Activated CD4-positive, alpha-beta T cell treated with anti-CD3 and anti-CD28 coated beads, Interleukin-2, amount 50 U/mL, for 16 hours (primary cell): ENCODE results near the gene IMPDH2.

Source experiments
- DNase-seq: peaks from one replicate; pipeline ENCODE4 v3.0.0-alpha.2; 2020

IMPDH2 gene

GRCh38 chr3:49005303-49005680, 23.9 kb downstream of the IMPDH2 start:
- DNase-seq = no peak

DNA sequence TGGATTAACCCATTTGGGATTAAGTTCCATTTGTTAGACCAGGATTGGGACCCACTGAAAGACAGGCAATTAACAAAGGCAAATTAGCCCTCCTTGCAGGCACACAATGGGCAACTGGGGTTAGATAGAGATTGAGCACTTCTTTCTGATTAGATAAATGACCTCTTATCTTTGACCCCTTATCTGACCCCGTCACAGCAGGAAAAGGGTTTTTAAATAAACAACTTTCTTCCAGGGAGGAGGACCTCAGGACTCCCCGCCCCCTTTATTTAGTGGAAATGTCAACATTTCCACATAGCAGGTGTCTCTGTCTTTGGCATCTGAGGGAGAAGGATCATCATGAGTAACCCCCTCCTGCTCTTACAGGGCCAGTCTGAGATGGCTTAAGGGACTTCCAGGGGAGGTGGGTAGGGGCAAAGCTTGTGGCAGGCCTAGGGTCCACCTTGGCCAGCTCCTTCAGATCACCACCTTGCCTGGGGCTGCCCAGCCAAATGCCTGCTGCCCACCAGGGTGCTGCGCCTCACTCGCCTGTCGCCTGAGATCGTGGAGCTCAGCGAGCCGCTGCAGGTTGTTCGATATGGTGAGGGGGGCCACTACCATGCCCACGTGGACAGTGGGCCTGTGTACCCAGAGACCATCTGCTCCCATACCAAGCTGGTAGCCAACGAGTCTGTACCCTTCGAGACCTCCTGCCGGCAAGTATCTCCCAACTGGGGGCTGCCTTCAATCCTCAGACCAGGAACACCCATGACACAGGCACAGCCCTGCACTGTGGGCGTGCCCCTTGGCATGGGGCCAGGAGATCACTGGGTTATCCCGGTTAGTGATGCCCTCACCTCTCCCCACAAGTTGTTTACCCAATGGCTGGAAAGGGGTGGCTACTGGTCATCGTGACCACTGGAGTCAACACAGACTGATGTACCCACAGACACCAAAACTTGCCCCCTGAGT, 24.6 kb downstream of the IMPDH2 start:
- DNase-seq = no peak

- no peak for DNase-seq
Observed at GRCh38 chr3:49001155-49001554, 28.0 kb downstream of the IMPDH2 start.

DNA sequence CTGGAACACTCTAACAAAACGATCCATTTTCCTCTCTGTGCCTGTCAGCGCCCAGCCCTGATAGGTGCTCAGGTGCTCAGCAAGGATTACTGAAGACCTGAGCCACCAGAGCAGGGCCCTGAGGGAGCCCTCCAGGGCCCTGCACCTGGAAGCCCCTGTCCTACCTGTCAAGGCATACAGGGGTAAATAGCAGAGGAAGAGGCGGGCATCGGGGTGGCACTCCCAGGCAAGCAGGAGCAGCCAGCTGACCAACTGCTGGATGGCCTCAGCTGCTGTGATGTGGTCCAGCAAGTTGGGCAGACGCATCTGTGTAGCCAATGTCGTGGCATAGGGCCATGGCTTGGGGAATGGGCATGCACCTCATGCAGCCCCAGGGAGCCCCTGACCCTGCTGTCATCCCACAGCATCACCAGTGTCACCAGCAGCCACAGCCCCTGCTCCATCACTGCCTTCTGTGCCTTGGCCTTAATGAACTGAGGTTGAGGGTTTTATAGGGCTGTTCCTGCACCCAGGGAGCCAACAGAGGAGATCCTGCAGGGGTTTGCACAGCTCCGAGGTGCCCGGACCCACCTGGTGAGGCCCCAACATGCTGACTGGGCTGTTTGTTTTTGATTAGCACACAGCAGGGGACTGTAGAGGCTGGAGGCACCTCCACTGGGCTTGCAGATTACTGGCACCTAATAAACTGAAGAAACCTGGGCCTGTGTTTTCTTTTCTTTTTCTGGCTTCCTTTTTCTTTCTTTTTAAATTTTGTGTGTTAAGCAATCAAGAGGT, 29.9 kb downstream of the IMPDH2 start:
- no peak for DNase-seq

GRCh38 chr3:48997714-48998637, 31.2 kb downstream of the IMPDH2 start:
- no peak for DNase-seq

DNA sequence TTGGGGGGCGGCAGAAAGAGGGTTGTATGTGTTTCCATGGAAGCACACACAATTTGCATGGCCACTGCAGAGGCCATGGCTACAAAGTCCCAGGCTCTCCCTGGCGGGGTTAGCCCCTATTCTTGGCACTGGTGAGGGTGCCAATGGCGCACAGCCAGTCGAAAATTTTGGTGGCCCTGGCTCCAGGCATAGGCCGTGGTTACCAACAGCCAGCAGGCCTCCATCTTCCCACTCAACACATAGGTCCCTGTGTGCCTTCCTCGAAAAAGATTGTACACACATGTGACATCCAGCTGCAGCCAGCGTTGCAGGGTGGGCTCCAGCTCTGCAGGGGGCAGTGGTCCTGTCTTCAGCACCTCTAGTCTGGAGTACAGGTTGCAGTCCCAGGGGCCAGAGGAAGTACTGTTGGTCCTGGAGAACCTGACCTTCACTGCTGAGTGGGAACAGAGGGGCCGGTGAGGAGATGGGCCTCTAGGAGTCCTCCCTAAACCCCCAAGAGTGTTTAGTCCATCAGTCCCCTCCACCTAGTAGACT, 32.0 kb downstream of the IMPDH2 start:
- no peak for DNase-seq

DNA sequence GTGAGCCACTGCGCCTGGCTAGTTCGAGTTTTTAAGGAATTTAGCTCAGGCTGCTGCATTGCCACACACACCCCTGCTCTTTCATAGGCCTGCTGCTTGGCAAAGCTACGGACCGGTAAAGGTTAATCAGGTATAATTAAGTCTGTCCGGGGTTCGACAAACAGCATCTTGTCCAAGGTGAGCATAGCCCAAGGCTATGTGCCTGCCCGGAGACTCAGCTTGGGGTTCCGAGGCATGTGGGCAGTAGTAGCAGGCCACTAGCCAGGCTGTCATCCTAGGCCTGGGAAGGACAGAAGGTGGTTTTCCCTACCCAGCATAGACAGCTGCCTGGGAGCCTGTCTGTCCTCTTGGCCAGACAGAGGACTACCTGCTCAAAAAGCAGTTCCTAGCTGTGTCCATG, 32.6 kb downstream of the IMPDH2 start:
- no peak for DNase-seq

DNA sequence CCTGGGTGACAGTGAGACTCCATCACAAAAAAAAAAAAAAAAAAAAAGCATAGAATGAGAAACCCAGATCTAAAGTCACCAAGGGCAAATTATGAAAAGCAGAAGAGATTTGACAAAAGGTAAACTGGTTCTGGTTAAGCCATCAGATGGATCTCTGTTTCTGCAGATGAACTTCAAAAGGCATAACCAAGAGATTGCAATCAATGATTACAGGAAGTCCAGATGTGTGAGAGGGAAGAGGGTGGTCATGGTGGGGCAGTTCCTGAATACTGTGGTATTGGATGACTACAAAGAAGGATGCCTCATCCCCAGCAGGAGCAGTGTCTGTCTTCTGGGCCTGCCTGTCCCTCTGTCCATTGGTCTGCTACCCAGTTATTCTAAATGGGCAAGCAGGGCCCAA, 35.4 kb downstream of the IMPDH2 start:
- no peak for DNase-seq

DNA sequence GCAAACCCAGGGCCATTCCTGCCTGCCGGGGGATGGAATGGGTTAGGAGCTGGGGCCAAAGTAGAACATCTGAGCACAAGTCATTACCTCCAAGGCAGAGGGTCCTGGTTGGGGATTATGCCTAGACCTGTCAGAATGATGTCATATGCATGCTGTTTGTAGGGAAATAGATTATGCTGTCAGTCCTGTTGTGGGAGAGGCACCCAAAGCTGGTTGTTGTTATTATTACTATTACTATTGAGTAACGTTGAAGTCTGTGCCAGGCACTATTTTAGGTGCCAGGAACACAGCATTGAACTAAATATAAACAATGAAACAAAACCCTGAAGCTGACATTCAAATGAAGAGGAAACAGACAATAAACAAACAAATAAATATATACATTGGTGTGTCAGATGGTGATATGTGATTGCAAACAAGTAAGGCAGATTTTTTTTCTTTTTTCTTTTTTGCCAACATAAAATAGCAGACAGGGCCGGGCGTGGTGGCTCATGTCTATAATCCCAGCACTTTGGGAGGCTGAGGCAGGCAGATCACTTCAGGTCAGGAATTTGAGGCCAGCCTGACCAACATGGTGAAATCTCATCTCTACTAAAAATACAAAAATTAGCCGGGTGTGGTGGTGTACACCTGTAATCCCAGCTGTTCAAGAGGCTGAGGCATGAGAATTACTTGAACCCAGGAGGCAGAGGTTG, 37.2 kb downstream of the IMPDH2 start:
- DNase-seq = no peak

- peak; percentile 51 for DNase-seq
Observed at GRCh38 chr3:48990636-48991469, 38.3 kb downstream of the IMPDH2 start.

- DNase-seq = peak; percentile 84
Observed at GRCh38 chr3:48989796-48990635, 39.2 kb downstream of the IMPDH2 start, which contains the start of gene P4HTM. Gene P4HTM, plus strand, starts transcription at chr3:48990241. Its CDS starts 16 bp downstream, at chr3:48990257.

GRCh38 chr3:48989126-48989795, 39.9 kb downstream of the IMPDH2 start:
- no peak for DNase-seq

- no peak for DNase-seq
Observed at GRCh38 chr3:48985831-48986376, 43.3 kb downstream of the IMPDH2 start.

GRCh38 chr3:48984663-48985062, 44.5 kb downstream of the IMPDH2 start:
- no peak for DNase-seq

- no peak for DNase-seq
Observed at GRCh38 chr3:48983096-48983495, 46.1 kb downstream of the IMPDH2 start.

DNA sequence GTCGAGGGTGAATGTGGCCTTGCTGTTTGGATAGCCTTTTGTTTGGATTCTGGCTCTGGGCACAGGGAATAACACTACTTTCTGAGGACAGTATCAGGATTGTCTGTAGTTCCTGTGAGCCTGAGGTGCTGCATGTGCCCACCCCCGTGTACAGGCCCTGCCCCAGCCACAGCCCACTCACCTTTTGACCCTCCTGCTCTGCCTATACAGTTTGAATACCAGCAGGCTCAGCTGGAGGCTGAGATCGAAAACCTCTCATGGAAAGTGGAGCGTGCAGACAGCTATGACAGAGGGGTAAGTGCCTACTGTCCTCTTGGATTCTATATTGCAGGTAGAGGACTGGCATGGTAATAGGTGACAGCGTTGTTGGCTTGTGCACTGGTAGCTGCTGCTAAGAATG, 46.5 kb downstream of the IMPDH2 start:
- DNase-seq = no peak

GRCh38 chr3:48982016-48982415, 47.2 kb downstream of the IMPDH2 start:
- DNase-seq = no peak

GRCh38 chr3:48980295-48980694, 48.9 kb downstream of the IMPDH2 start:
- no peak for DNase-seq

DNA sequence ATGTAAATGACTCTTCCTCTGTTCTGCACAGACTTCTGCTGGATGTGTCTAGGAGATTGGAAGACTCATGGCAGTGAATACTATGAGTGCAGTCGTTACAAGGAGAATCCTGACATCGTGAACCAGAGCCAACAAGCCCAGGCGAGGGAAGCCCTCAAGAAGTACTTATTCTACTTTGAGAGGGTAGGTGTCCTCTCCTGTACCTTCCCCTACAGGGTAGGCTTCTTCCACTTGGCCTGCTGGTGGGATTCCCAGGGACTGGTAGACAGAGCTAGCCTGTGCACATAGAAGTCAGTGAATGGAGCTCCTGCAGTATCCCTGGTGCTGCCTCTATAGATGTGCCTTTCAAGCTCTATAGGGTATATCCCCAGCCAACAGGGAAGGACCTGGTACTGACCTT, 49.7 kb downstream of the IMPDH2 start:
- DNase-seq = no peak
